WI38 (cell line): ENCODE results near the gene NKX3-2.

ENCODE experiments used
- H3K4me3 ChIP-seq: 2 replicates; pipeline ENCODE4 v1.5.1; 2011; ENCODE audit warnings: low read depth, mild to moderate bottlenecking, control low read depth, low read length
- CTCF ChIP-seq: IDR thresholded peaks from 2 replicates; pipeline ENCODE4 v1.5.1; 2012; ENCODE audit warnings: low read depth, mild to moderate bottlenecking, control low read depth, low read length

NKX3-2 gene

GRCh38 chr4:13536607-13537006 lies 7.7 kb downstream of the NKX3-2 start:
- no peak for TF ChIP-seq CTCF
- H3K4me3 ChIP-seq = no peak overlapping the region

GRCh38 chr4:13535708-13536361 lies 8.5 kb downstream of the NKX3-2 start:
- H3K4me3 ChIP-seq = no peak overlapping the region
- TF ChIP-seq CTCF = no peak

DNA sequence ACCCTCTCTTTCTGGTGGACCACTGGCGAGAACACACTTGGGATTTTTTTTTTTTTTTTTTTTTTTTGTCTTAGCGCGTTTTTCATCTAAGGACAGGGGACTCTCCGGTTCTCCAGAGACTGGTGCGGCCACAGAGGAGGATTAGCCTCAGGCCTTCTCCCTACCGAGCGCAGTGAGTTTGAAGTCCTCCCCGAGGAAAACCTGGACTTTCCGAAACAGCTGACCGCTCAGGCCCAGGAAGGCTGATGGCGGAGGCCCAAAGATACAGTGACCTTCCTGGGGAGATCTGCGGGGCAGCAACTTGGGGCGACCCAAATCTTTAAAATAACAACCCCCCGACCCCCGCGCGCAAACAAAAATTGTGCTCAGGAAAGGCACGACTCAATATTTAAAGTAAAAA lies 9.2 kb downstream of the NKX3-2 start:
- no peak overlapping the region for H3K4me3 ChIP-seq
- TF ChIP-seq CTCF = no peak

DNA sequence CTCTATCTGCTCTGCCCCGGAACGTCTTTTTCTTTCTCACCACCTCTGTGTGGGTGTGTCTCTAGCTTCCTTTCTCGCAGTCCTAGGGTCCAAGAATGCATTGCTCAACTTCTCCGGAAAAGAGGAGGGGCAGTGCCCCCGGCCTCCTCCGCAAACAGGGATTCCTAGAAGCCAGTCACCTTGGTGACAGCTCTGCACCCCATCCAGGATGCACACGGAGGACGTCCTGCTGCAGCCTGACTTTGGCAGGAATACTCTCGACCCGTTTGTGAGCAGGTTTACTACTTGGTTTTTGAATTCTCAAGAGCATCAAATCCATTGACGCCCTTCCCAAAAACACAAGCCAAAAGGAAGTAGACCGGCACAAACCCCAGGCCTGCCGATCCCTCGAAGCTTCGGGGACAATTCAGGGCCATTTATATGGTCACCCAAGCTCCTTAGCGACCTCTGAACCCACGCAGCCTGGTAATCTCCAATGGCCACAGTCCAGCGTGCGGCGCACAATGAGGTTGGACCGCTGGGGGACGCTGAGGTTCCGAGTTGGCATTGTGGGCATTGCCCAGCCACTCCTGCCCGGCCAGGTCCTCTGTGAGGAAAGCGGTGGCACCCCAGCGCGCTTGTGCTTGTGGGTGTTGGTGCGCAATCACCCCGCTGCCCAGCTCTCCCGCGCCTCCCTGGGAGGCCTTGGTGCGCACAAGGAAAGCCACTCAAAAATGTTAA lies 9.8 kb downstream of the NKX3-2 start:
- no peak overlapping the region for H3K4me3 ChIP-seq
- no peak for TF ChIP-seq CTCF

DNA sequence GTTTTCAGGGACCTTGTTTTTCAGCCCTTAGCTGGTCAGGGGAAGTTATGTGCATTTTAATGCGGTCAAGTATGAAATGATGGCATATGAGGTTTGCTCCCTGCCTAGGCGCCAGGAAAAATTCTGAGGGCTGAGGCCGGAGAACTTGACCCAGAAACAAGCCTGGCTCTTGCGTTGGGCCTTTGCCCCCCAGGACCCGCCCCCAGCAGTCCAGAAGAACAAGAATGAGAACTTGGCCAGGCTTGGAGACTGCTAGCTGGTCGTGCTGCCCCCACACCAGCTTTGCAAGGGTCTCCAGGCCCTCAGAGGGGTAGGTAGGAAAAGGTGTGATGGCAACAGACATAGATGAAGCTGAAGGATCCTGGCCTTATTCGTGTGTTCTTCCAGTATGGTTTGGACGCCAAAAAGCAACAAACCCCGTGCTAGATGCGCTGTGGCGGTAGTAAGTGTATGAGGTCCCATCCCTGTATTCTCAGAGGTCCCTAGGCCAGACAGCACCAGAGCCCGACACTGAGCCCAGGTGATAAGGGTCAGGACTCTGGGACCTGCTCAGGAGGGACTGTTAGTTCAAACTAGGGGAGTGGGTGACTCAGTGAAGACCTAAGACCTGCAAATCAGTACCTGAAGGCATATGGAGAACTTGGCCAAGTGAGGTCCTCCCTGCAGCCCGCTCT lies 10.5 kb downstream of the NKX3-2 start:
- TF ChIP-seq CTCF = no peak
- no peak overlapping the region for H3K4me3 ChIP-seq

GRCh38 chr4:13531625-13531998 lies 12.7 kb downstream of the NKX3-2 start:
- H3K4me3 ChIP-seq = no peak overlapping the region
- no peak for TF ChIP-seq CTCF

- no peak overlapping the region for H3K4me3 ChIP-seq
Observed at GRCh38 chr4:13530823-13531624, 13.3 kb downstream of the NKX3-2 start.

More at GRCh38 chr4:13530823-13531624, 13.3 kb downstream of the NKX3-2 start:
- TF ChIP-seq CTCF = no peak
